GM12878 (cell line): ENCODE measurements around the gene LPAR3. TPM values are rescaled to one million over a fixed set of nuclear protein-coding genes. Genes with fewer than 3 reads are reported as not detected.

ENCODE experiments used
- ATAC-seq: fragments of 200-7000 bp; cut with Tn5 transposase; 3 replicates; pipeline ENCODE4 v1.9.1; 2020; ENCODE audit warnings: mild to moderate bottlenecking, moderate library complexity
- BruUV-seq: library from RNA; stranded (reverse); fragments of 400-500 nt; replicated peaks from 2 replicates; lab custom pipeline; 2021; lab: Mats Ljungman, UMichigan
- CTCF ChIA-PET: fragments of 300-600 bp; sonication (Branson Sonifier 250); formaldehyde crosslinking; extraction: SDS; loops from one replicate; lab custom pipeline; 2021; ENCODE audit warnings: inconsistent platforms; lab: Yijun Ruan, JAX
- POLR2A ChIA-PET: fragments of 350-600 bp; formaldehyde crosslinking; extraction: SDS; loops from one replicate; lab custom pipeline; 2021; ENCODE audit warnings: inconsistent platforms; lab: Charles Lee
- RAD21 ChIA-PET: fragments of 300-600 bp; sonication (Branson Sonifier 250); formaldehyde crosslinking; loops from one replicate; lab custom pipeline; 2023; ENCODE audit warnings: antibody characterized with exemption; ENCODE audit not compliant: unreplicated experiment; lab: Charles Lee
- SMC1A ChIA-PET: fragments of 300-600 bp; sonication (Branson Sonifier 250); formaldehyde crosslinking; loops from one replicate; lab custom pipeline; 2023; ENCODE audit not compliant: unreplicated experiment, uncharacterized antibody; lab: Charles Lee
- DNase-seq: peaks from one replicate; pipeline ENCODE4 v3.0.0-alpha.2; 2011; ENCODE audit warnings: low read depth, low spot score
- FAIRE-seq: peaks from 3 replicates; lab custom pipeline; 2011; peaks lifted over from hg19 to GRCh38; lab: Jason Lieb, UNC
- H2AFZ ChIP-seq: 2 replicates; pipeline ENCODE4 v1.6.0; 2011; ENCODE audit warnings: low read depth, low read length, control low read depth; ENCODE audit not compliant: control insufficient read depth
- H3K27ac ChIP-seq: 2 replicates; pipeline ENCODE4 v1.5.1; 2011; ENCODE audit warnings: control low read depth; ENCODE audit not compliant: control insufficient read depth, insufficient read depth
- H3K27me3 ChIP-seq, 2 experiments: replicated peaks in 1 of 2; 2 replicates each; pipeline versions ENCODE4 v1.6.0 to v1.6.1; 2011; ENCODE audit warnings: low read length in 1 of 2; ENCODE audit not compliant: control insufficient read depth in 2 of 2, insufficient read depth in 2 of 2
- H3K36me3 ChIP-seq, 2 experiments: 2 replicates each; pipeline ENCODE4 v1.5.1; 2011; ENCODE audit warnings: low read length in 1 of 2; ENCODE audit not compliant: control insufficient read depth in 2 of 2, insufficient read depth in 2 of 2
- H3K4me1 ChIP-seq: 2 replicates; pipeline ENCODE4 v1.6.1; 2011; ENCODE audit warnings: mild to moderate bottlenecking, low read length, moderate library complexity, mixed read lengths; ENCODE audit not compliant: control insufficient read depth, insufficient read depth
- H3K4me2 ChIP-seq: 2 replicates; pipeline ENCODE4 v1.6.0; 2011; ENCODE audit warnings: control low read depth; ENCODE audit not compliant: control insufficient read depth, insufficient read depth
- H3K4me3 ChIP-seq: fragments of 200-600 bp; sonication (generic); 2 replicates; pipeline ENCODE4 v1.5.1; 2016
- H3K79me2 ChIP-seq: 2 replicates; pipeline ENCODE4 v1.6.0; 2011; ENCODE audit warnings: low read length; ENCODE audit not compliant: control insufficient read depth, insufficient read depth
- H3K9ac ChIP-seq: 2 replicates; pipeline ENCODE4 v1.8.0; 2011; ENCODE audit warnings: low read length, control low read depth, mixed read lengths; ENCODE audit not compliant: control insufficient read depth, insufficient read depth
- H3K9me3 ChIP-seq: replicated peaks from 3 replicates; pipeline ENCODE4 v1.5.1; 2011; ENCODE audit warnings: mild to moderate bottlenecking, low read length; ENCODE audit not compliant: control insufficient read depth, insufficient read depth
- H4K20me1 ChIP-seq: 2 replicates; pipeline ENCODE4 v1.6.0; 2011; ENCODE audit not compliant: control insufficient read depth, insufficient read depth
- ASH2L ChIP-seq: fragments of 300-600, 200-600 bp; sonication (generic); IDR thresholded peaks from 2 replicates; pipeline ENCODE4 v1.6.1; 2017; ENCODE audit warnings: low read depth, mild to moderate bottlenecking, borderline replicate concordance
- CHD1 ChIP-seq: IDR thresholded peaks from 2 replicates; pipeline ENCODE4 v1.6.1; 2012; ENCODE audit warnings: low read depth, low read length, improper control_type of control experiment
- CHD4 ChIP-seq: fragments of 200-600 bp; sonication (generic); IDR thresholded peaks from 2 replicates; pipeline ENCODE4 v1.6.1; 2016; ENCODE audit warnings: mild to moderate bottlenecking
- EGR1 ChIP-seq, 2 experiments: IDR thresholded peaks; 1 replicate in 1 of 2; 2 replicates in 1 of 2; pipeline ENCODE4 v1.6.1; 2011 to 2012; ENCODE audit warnings: low read depth in 2 of 2, low read length in 2 of 2, borderline replicate concordance in 1 of 2, mild to moderate bottlenecking in 1 of 2, moderate library complexity in 1 of 2
- EZH2 ChIP-seq: IDR thresholded peaks from 2 replicates; pipeline ENCODE4 v1.6.1; 2012; ENCODE audit warnings: low read depth, mild to moderate bottlenecking, control low read depth, inconsistent platforms, low read length, borderline replicate concordance; ENCODE audit not compliant: control insufficient read depth
- FOS ChIP-seq: IDR thresholded peaks from 3 replicates; pipeline ENCODE4 v1.6.1; 2011; ENCODE audit warnings: borderline replicate concordance; ENCODE audit not compliant: insufficient read length; ENCODE audit errors: extremely low read depth
- HDAC6 ChIP-seq: fragments of 200-600 bp; sonication (generic); IDR thresholded peaks from one replicate; pipeline ENCODE4 v1.8.0; 2017; ENCODE audit warnings: antibody characterized with exemption; ENCODE audit not compliant: unreplicated experiment
- MTA3 ChIP-seq: IDR thresholded peaks from 2 replicates; pipeline ENCODE4 v1.6.1; 2012; ENCODE audit warnings: low read length, inconsistent platforms, borderline replicate concordance
- PAX5 ChIP-seq: IDR thresholded peaks from 2 replicates; pipeline ENCODE4 v1.6.1; 2011; ENCODE audit warnings: low read depth, low read length, borderline replicate concordance
- RBBP5 ChIP-seq: fragments of 200-600 bp; sonication (generic); conservative IDR thresholded peaks from 2 replicates; pipeline ENCODE4 v1.6.1; 2016
- RFX5 ChIP-seq: IDR thresholded peaks from 2 replicates; pipeline ENCODE4 v1.6.1; 2011; ENCODE audit warnings: low read depth, low read length, improper control_type of control experiment
- SIN3A ChIP-seq: IDR thresholded peaks from 2 replicates; pipeline ENCODE4 v1.6.1; 2012; ENCODE audit warnings: low read depth, low read length, improper control_type of control experiment
- SREBF1 ChIP-seq: IDR thresholded peaks from 2 replicates; pipeline ENCODE4 v1.6.1; 2012; ENCODE audit warnings: mild to moderate bottlenecking, low read length
- SREBF2 ChIP-seq: IDR thresholded peaks from 2 replicates; pipeline ENCODE4 v1.6.1; 2012; ENCODE audit warnings: mild to moderate bottlenecking, low read length
- SUZ12 ChIP-seq: fragments of 200-600 bp; sonication (generic); IDR thresholded peaks from one replicate; pipeline ENCODE4 v1.6.1; 2018; ENCODE audit warnings: antibody characterized with exemption, mild to moderate bottlenecking; ENCODE audit not compliant: unreplicated experiment
- TCF12 ChIP-seq: IDR thresholded peaks from 2 replicates; pipeline ENCODE4 v1.6.1; 2011; ENCODE audit warnings: low read depth, mild to moderate bottlenecking, low read length
- ZBTB11 ChIP-seq: fragments of 450-650 bp; formaldehyde crosslinking; IDR thresholded peaks from 2 replicates; pipeline ENCODE4 v1.5.0; 2022; ENCODE audit warnings: mild to moderate bottlenecking, missing genetic modification characterization
- WGBS: methylation state at CpG from one replicate; pipeline ENCODE4 v1.1.6; 2016; ENCODE audit warnings: low lambda C conversion rate; ENCODE audit not compliant: insufficient replicate concordance, insufficient coverage; ENCODE audit errors: missing lambda C conversion rate; 5-methylcytosine and 5-hydroxymethylcytosine counted together
- in situ Hi-C: fragments of 300-500 bp; cut with MboI; formaldehyde crosslinking; loops from 9 replicates; pipeline ENCODE4 v1.14.3; 2018; ENCODE audit warnings: mixed read lengths
- intact Hi-C: fragments of 100-400 bp; cut with micrococcal nuclease; formaldehyde crosslinking; loops from one replicate; pipeline ENCODE4 v1.14.2; 2022; ENCODE audit not compliant: unreplicated experiment
- polyA plus RNA-seq, 11 experiments: library from polyadenylated mRNA; depleted of rRNA in 4 of 11; unstranded in 6 of 11; stranded (reverse) in 5 of 11; fragments of >200 nt; fragmentation: Nextera tagmentation in 4 of 11; fragmentation: Illumina TruSeq in 1 of 11; extraction: Ambion mirVana in 4 of 11; extraction: Trizol in 1 of 11; gene quantifications; 1 replicate in 1 of 11; 2 replicates in 10 of 11; pipeline versions ENCODE4 v1.2.1 to v1.2.3, GENCODE V29; 2011 to 2016; ENCODE audit warnings: inconsistent platforms in 2 of 11, missing spikeins in 2 of 11, low read depth in 1 of 11
- total RNA-seq, 4 experiments: library from RNA; depleted of rRNA in 3 of 4; stranded (reverse); fragments of >200 nt in 3 of 4; fragmentation: Illumina TruSeq in 1 of 4; extraction: Trizol in 1 of 4; gene quantifications; 2 replicates each; pipeline versions ENCODE4 v1.2.1 to v1.2.3, GENCODE V29; 2013 to 2021
- TF ChIP-seq, protein P1 (sequence below): fragments of 450-650 bp; IDR thresholded peaks from 2 replicates; pipeline ENCODE4 v1.6.1; 2016; ENCODE audit warnings: mild to moderate bottlenecking
- TF ChIP-seq, protein P2 (sequence below): fragments of 450-650 bp; IDR thresholded peaks from 2 replicates; pipeline ENCODE4 v1.6.1; 2017; ENCODE audit warnings: low read depth, mild to moderate bottlenecking, moderate library complexity

Gene LPAR3
- total and polyA plus RNA-seq, 10 of the 15 experiments (the other 5 are each of a cell fraction or from before 2014, with no cell fraction given) = 0.03 to 0.31 (median 0.09) TPM; not detected in 3

GRCh38 chr1:84827976-84828375 lies 65.0 kb downstream of the LPAR3 start:
- no peak for DNase-seq
- 39% methylated on average over 3 of the region's 3 CpGs for WGBS
- no peak for ATAC-seq
- Histone ChIP-seq H3K4me2 (no peak overlapping the region), H3K27me3 (peaks cover 0 to 2% of the 10 kb centered on the region in 2 experiments; a peak in 2 of 4 replicates), H2AFZ (no peak overlapping the region), H3K4me3 (no peak overlapping the region), H3K79me2 (no peaks in the 10 kb centered on the region), H3K36me3 (no peaks in the 10 kb centered on the region), H3K9me3 (no peaks in the 10 kb centered on the region), H3K4me1 (no peaks in the 10 kb centered on the region), H3K27ac (no peak overlapping the region), H3K9ac (no peak overlapping the region)
- RAD21 ChIA-PET = no interaction called here
- SMC1A ChIA-PET = no interaction called here
- POLR2A ChIA-PET = no interaction called here
- no TSS peak for BruUV-seq
- FAIRE-seq = no peak
- CTCF ChIA-PET = interaction anchor here (0.9 to 1.5 kb wide), 2 partner anchors 12 to 107 kb away, joined by 4 to 7 read pairs; no protein-coding TSS in a partner anchor
- intact Hi-C loops = no loop called here
- in situ Hi-C loops = no loop called here
- TF ChIP-seq CHD1 = no peak
- no peak for TF ChIP-seq SREBF1
- TF ChIP-seq, protein P1, sequence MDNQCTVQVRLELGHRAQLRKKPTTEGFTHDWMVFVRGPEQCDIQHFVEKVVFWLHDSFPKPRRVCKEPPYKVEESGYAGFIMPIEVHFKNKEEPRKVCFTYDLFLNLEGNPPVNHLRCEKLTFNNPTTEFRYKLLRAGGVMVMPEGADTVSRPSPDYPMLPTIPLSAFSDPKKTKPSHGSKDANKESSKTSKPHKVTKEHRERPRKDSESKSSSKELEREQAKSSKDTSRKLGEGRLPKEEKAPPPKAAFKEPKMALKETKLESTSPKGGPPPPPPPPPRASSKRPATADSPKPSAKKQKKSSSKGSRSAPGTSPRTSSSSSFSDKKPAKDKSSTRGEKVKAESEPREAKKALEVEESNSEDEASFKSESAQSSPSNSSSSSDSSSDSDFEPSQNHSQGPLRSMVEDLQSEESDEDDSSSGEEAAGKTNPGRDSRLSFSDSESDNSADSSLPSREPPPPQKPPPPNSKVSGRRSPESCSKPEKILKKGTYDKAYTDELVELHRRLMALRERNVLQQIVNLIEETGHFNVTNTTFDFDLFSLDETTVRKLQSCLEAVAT = no peak
- TF ChIP-seq EGR1 (IDR thresholded peaks at IDR 0.05; ENCODE audit: borderline replicate concordance in 1 of 2, low read depth in 2 of 2, low read length in 2 of 2) = no peak
- TF ChIP-seq PAX5 = no peak
- no peak for TF ChIP-seq RFX5
- TF ChIP-seq, protein P2, sequence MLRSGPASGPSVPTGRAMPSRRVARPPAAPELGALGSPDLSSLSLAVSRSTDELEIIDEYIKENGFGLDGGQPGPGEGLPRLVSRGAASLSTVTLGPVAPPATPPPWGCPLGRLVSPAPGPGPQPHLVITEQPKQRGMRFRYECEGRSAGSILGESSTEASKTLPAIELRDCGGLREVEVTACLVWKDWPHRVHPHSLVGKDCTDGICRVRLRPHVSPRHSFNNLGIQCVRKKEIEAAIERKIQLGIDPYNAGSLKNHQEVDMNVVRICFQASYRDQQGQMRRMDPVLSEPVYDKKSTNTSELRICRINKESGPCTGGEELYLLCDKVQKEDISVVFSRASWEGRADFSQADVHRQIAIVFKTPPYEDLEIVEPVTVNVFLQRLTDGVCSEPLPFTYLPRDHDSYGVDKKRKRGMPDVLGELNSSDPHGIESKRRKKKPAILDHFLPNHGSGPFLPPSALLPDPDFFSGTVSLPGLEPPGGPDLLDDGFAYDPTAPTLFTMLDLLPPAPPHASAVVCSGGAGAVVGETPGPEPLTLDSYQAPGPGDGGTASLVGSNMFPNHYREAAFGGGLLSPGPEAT = no peak
- no peak for TF ChIP-seq HDAC6
- no peak for TF ChIP-seq SREBF2
- no peak for TF ChIP-seq SUZ12
- TF ChIP-seq ASH2L = no peak
- no peak for TF ChIP-seq TCF12
- TF ChIP-seq MTA3 = no peak
- no peak for TF ChIP-seq CHD4
- no peak for TF ChIP-seq FOS
- TF ChIP-seq ZBTB11 = no peak
- no peak for TF ChIP-seq RBBP5
- TF ChIP-seq SIN3A = no peak
- no peak for TF ChIP-seq EZH2
- TF ChIP-seq, all 136 proteins: peak for 0
- H4K20me1 ChIP-seq = no peaks in the 10 kb centered on the region
